LHCN-M2 (cell line): Measurements from ENCODE around the gene RBM20. TPM values are rescaled to one million over a fixed set of nuclear protein-coding genes. Genes with fewer than 3 reads are reported as not detected.
"Not testable (repeated sequence)": the region's sequence is repeated elsewhere in the genome, so short reads cannot be mapped to it uniquely, and the experiment has no call there.

Experiments
- DNase-seq: peaks from one replicate; pipeline ENCODE4 v3.0.0-alpha.2; 2012; ENCODE audit warnings: low read depth
- total RNA-seq: library from RNA; depleted of rRNA; stranded (reverse); fragments of >200 nt; gene quantifications from 2 replicates; pipeline ENCODE4 v1.2.3, GENCODE V29; 2014

Gene RBM20
- total RNA-seq, 1 experiment from 2014 or later = 0.57 TPM

- no peak for DNase-seq
Measured at GRCh38 chr10:110701617-110701971, 57.5 kb downstream of the RBM20 start.

DNA sequence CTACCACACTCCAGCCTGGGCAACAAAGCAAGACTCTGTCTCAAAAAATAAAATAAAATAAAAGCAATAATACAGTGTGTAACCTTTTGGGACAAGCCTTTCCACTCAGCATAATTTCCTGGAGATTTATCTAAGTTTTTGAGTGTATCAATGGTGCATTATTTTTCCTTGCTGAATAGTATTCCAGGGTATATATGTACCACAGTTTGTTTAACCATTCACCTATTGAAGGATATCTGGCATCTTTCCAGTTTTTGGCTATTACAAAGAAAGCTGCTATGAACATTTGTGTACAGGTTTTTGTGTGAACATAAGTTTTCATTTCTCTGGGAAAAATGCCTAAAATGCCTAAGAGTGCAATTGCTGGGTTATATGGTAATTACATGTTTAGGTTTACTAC lies 59.9 kb downstream of the RBM20 start:
- DNase-seq = no peak

DNA sequence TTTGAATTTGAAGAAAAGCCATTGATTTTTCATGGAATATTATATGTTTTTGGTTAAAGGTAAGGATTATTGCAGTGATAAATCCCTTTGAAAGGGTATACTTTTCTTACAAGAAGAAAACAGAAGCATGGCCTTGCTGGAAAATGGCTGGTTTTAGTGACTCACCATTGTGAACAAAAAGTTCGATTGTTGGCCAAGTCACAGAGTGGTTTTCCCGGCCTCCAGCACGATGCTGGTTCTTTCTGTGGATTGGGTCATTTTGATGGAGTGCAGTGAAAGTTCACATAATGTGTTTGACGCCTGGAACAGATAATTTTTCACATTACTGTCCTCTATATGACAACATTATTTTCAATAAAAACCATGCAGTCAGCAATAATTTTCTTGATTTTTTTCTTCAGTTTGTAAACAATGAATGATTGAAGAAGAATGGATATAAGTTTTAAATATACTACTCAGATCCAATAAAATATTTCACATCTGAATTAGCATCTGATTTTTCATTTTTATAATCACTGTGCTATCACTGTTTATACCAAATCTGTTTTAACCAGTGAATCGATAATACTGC lies 60.9 kb downstream of the RBM20 start:
- peak; percentile 41 for DNase-seq

DNA sequence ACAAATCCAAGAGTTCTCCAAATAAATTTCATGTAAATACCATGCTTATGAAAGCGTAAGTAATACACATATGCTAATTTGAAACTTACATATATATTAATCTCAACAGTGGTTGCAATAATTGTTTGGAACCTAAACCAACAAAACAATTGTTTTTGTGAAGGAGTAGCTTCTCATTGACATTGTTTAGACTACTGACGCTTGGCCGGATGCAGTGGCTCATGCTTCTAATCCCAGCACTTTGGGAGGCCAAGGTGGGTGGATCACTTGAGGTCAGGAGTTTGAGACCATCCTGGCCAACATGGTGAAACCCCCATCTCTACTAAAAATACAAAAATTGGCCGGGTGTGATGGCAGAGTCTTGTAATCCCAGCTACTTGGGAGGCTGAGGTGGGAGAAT lies 61.5 kb downstream of the RBM20 start:
- not testable (repeated sequence) for DNase-seq

DNA sequence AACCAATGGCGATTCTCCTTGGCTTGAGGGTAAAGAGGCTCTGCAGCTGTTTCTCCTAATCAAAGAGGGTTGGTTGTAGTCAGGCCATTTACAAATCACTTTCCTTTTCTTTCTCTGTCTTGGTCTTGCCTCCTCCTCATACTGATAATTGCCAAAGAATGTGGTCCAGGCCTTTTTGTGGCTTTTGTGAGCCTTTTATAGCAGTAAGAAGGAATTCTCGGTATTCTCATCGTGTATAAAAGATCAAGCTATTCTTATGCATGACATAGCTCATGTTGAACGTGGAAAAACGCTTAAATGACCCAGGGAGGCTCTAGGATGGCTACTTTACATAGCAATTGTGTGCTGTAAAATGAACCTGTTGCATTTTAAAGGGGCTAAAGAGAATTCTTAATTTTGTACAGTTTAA lies 62.6 kb downstream of the RBM20 start:
- peak; percentile 96 for DNase-seq

- no peak for DNase-seq
Measured at GRCh38 chr10:110708776-110709443, 64.8 kb downstream of the RBM20 start.

DNA sequence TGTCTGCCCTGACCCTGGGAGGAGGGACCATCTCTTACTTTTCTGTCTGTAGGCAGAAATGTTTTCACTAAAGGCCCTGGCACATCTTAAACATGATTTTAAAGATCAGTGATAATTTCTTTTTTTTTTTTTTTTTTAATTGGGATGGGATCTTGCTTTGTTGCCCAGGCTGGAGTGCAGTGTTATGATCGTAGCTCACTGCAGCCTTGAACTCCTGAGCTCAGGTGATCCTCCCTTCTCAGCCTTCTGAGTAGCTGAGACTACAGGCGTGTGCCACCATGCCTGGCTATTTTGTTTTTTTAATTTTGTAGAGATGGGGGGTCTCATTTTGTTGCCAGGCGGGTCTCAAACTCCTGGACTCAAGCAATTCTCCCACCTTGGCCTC lies 65.3 kb downstream of the RBM20 start:
- DNase-seq = no peak

- DNase-seq = no peak
Measured at GRCh38 chr10:110709964-110710587, 65.9 kb downstream of the RBM20 start.

DNA sequence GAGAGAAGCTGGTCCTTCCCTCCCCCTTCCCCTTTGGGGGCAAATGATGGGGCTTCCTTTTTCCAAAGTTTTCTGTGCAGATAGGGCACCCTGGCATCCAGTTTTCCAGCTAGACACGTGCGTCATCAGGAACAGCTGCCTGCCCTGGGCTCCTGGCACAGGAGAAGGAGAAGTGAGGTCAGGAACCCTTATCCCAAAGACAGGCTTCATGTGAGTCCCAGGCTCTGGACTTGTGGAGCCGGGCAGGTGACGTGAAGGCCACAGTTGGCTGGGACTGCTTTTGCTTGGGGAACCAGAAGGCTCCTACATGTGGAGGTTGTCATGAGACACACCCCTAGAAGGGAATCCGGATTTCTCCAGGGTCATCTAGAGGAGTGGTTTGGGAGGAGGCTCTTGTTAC lies 66.5 kb downstream of the RBM20 start:
- peak; percentile 38 for DNase-seq

DNA sequence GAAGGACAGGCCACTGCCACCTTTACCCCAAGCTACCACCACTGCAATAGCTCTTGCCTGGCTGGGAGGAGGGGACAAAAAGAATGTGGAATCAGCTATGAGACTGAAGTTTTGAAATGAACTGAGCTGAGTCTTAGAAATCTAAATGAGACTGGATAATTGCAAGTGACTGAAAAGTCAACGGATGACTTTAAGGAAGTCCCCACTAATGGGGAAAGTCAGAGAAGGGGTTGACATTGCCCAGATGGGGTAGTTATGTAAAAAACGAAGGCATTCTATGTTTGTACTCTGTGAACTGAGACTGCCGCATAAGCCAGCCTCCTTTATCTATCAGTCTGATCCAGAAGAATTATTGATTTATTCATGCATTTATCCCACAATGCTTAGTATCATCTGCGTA lies 67.2 kb downstream of the RBM20 start:
- DNase-seq = no peak

GRCh38 chr10:110714356-110714755 lies 70.2 kb downstream of the RBM20 start:
- no peak for DNase-seq

DNA sequence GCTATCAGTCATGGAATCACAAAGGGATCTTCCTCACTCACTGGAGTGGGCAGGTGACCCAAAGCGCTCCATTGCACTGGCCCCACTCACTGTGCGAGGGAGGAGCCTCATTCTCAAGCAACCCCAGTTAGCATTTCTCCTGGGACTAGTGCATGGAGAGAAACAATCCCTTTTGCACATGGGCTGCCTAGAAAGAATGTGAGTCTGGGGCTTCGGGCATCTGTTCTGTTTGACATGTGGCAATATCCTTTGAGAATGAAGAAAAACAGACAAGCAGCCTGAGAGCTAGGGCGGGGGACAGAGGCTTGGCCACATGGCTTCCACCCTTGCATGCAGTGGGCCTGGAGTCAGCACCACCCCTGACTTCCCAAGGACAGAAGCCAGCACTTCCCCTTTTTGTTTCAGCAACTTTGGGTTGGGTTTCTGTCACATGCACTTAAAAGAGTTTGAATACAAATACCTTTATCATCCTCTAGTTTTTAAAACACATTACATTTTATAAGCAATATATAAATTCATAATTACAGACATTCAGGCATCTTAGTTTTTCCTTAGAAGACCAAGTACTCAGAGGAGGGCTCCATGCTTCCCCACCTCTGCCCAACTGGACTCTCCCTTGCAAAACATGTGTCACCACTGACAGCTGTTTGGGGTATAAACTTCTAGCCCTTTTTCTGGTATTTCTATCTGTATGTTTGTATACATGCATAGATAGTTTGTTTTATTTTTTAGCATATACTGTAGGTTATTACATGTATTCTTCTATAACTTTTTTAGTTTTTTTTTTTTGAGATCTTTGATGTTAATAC lies 73.8 kb downstream of the RBM20 start:
- DNase-seq = peak; percentile 54

DNA sequence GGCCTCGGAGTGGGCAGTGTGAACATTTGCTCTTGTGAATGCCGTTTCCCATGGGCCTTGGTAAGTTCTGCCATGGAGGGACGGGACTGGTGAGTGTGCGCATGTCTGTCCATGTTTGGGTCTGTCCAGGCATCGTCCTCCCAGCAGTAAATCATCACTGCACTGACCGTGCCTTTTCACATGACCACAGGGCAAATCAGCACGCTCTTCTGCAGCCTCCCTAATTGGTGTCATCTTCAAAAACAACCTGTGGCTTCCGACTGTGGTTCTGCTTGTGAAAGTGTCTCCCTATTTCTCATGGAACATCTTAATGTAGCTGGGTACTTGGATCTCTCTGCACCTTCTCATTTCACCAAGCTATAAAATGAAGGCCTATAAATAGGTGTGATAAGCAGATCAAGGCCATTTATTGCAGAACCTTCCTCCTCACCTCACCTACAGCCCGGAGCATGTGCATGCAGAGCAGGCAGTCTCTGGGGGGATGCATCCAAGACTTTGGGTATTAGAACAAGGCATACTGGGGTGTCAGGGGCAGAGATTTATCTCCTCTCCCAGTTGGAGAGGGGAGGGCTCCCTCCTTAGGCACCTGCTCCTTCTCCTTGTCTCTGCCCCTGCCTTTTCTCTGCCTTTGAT lies 77.4 kb downstream of the RBM20 start:
- DNase-seq = no peak

GRCh38 chr10:110723224-110723891 lies 79.2 kb downstream of the RBM20 start:
- DNase-seq = no peak

- no peak for DNase-seq
Measured at GRCh38 chr10:110724116-110724921, 80.2 kb downstream of the RBM20 start.

DNA sequence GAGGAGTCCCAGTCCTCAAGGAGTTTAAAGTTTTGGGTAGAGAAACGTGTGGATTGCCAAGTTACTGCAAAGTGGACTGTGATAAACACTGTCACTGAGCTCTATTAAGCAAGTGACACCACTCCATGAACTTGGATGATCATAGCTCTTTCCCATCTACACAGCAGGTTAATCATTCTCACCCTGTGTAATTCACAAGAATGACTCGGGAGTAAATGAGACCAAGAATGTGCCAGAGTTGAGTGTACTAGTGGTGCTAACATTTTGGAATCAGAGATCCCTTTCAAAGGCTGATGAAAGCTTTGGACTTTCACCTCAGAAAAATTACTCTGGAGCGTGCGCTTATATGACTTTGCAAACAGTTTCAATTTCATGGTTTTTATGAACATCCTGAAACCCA lies 80.8 kb downstream of the RBM20 start:
- no peak for DNase-seq

DNA sequence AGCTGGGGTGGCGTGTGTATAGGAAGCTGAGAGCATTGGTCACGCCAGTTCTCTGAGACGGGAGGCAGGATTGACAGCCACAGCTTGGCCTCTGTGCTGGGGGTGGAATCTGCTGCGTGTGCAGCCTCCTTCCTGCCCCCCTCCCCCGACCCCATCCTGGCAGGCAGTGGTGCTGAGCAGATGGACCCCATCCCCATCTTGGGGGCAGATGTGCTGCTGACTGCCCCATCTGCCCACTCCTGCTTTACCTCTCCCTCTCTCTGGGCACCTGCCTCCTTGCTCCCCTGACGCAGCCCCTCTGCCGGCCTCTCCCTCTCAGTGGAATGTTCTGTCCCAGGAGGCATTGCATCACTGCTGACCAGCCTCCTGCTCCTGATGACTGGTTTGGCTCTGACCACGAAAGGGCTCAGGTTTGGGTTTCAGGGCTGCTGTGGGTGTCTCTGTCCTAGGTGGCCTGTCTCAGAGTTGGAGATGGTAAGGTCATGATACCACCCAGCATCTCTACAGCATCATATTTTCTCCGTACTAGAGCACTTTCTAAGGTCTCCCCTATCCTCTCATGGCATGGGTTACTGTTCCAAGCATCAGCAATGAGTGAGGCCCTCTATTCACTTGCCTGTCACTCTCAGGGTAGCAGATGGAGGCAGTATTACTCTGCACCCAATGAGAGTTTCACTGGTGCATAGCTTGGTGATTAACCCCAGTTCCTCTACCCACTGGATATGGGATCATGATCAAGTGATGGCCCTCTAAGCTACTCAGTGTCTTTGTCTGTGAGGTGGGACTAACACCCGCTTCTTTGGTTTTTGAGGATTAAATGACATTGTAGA lies 81.9 kb downstream of the RBM20 start:
- peak; percentile 83 for DNase-seq

- not testable (repeated sequence) for DNase-seq
Measured at GRCh38 chr10:110727785-110728184, 83.6 kb downstream of the RBM20 start.

- DNase-seq = no peak
Measured at GRCh38 chr10:110730345-110731050, 86.4 kb downstream of the RBM20 start.
